ENCODE measurements around the gene RAB12.

GRCh38 chr18:8688216-8688800 is 79.1 kb downstream of the RAB12 start:
- no peak for TF ChIP-seq EZH2 (IDR thresholded peaks at IDR 0.05; ENCODE audit: low read length, missing control alignments)
- no peak for TF ChIP-seq CTCF (conservative IDR thresholded peaks at IDR 0.05 in 1 of 2, IDR thresholded peaks at IDR 0.05 in 1 of 2; ENCODE audit: low read depth in 1 of 2, low read length in 2 of 2)

Measured in fibroblast of lung (primary cell).